Prostate gland (tissue), 2 donors: Measurements from ENCODE around the gene RBM3.

ENCODE experiments used
- CTCF ChIP-seq, 4 experiments: fragments of 200-600 bp in 2 of 4; fragments of 450-650 bp in 2 of 4; sonication (generic) in 2 of 4; IDR thresholded peaks; 1 replicate in 3 of 4; 2 replicates in 1 of 4; pipeline ENCODE4 v1.5.1; 2016 to 2019; ENCODE audit warnings: antibody characterized with exemption in 4 of 4, mild to moderate bottlenecking in 2 of 4, moderate library complexity in 2 of 4
- POLR2AphosphoS5 ChIP-seq: sonication (generic); formaldehyde crosslinking; IDR thresholded peaks from one replicate; pipeline ENCODE4 v1.6.1; 2017; ENCODE audit warnings: antibody characterized with exemption

- no peak for TF ChIP-seq CTCF (IDR thresholded peaks at IDR 0.05)
- no peak for TF ChIP-seq POLR2AphosphoS5
Observed at GRCh38 chrX:48575642-48576041, 1.4 kb downstream of the RBM3 start.
